K562 (cell line): Measurements from ENCODE around the gene CRK. TPM values are rescaled to one million over a fixed set of nuclear protein-coding genes. Genes with fewer than 3 reads are reported as not detected.
A peak's percentile ranks its signal among the peaks of the same experiment; 100 is the strongest.

Experiments used
- ATAC-seq: fragments of 200-7000 bp; cut with Tn5 transposase; 3 replicates; pipeline ENCODE4 v1.9.1; 2020; ENCODE audit warnings: moderate library complexity
- BruUV-seq: library from RNA; stranded (reverse); fragments of 400-500 nt; replicated peaks from 2 replicates; lab custom pipeline; 2021; lab: Mats Ljungman, UMichigan
- CTCF ChIA-PET: fragments of 300-600 bp; formaldehyde crosslinking; extraction: SDS; loops from one replicate; lab custom pipeline; 2021; ENCODE audit warnings: low intra/inter-chr PET ratio; lab: Yijun Ruan, JAX
- POLR2A ChIA-PET: fragments of 300-600, 350-650 bp; sonication (Branson Sonifier 250); formaldehyde crosslinking; extraction: SDS; loops from one replicate; lab custom pipeline; 2021; ENCODE audit warnings: antibody characterized with exemption, inconsistent platforms; lab: Yijun Ruan, JAX
- DNase-seq, 4 experiments: peaks; one replicate each; pipeline versions ENCODE4 v3.0.0 to v3.0.0-alpha.2; 2011 to 2018; ENCODE audit warnings: low spot score in 3 of 4, mixed read lengths in 3 of 4; ENCODE audit errors: extremely low read depth in 1 of 4
- FAIRE-seq: peaks from 2 replicates; lab custom pipeline; 2011; peaks lifted over from hg19 to GRCh38; lab: Jason Lieb, UNC
- H2AFZ ChIP-seq: 2 replicates; pipeline ENCODE4 v1.6.0; 2011; ENCODE audit warnings: low read depth, low read length, control low read depth, inconsistent platforms
- H3K27ac ChIP-seq: fragments of 200-600 bp; 3 replicates; pipeline ENCODE4 v1.8.0; 2011; ENCODE audit warnings: low read depth, mild to moderate bottlenecking, control low read depth, inconsistent platforms, low read length, moderate library complexity, mixed read lengths; ENCODE audit errors: extremely low read depth
- H3K27me3 ChIP-seq, 2 experiments: fragments of 300-600 bp in 1 of 2; 2 replicates in 1 of 2; 3 replicates in 1 of 2; pipeline versions ENCODE4 v1.6.0 to v1.8.0; 2011; ENCODE audit warnings: inconsistent platforms in 2 of 2, low read length in 2 of 2, mild to moderate bottlenecking in 1 of 2, mixed read lengths in 1 of 2, moderate library complexity in 1 of 2; ENCODE audit not compliant: control insufficient read depth in 2 of 2, insufficient read depth in 2 of 2
- H3K36me3 ChIP-seq: fragments of 300-600 bp; 3 replicates; pipeline ENCODE4 v1.8.0; 2011; ENCODE audit warnings: mild to moderate bottlenecking, low read length, inconsistent platforms; ENCODE audit not compliant: control insufficient read depth, insufficient read depth
- H3K4me1 ChIP-seq, 2 experiments: fragments of 200-600 bp in 1 of 2; replicated peaks in 1 of 2; 2 replicates in 1 of 2; 3 replicates in 1 of 2; pipeline versions ENCODE4 v1.5.1 to v1.8.0; 2011; ENCODE audit warnings: inconsistent platforms in 2 of 2, low read length in 2 of 2, mild to moderate bottlenecking in 1 of 2, mixed read lengths in 1 of 2, moderate library complexity in 1 of 2; ENCODE audit not compliant: control insufficient read depth in 2 of 2, insufficient read depth in 2 of 2
- H3K4me2 ChIP-seq: 2 replicates; pipeline ENCODE4 v1.6.1; 2011; ENCODE audit warnings: low read length, control low read depth, inconsistent platforms, mixed read lengths; ENCODE audit not compliant: insufficient read depth
- H3K4me3 ChIP-seq: fragments of 200-600 bp; sonication (generic), shearing (Covaris generic); 2 replicates; pipeline ENCODE4 v1.5.1; 2016; ENCODE audit warnings: control low read depth, inconsistent platforms
- H3K79me2 ChIP-seq: fragments of 200-600 bp; 3 replicates; pipeline ENCODE4 v1.8.0; 2011; ENCODE audit warnings: low read length, inconsistent platforms; ENCODE audit not compliant: control insufficient read depth, insufficient read depth
- H3K9ac ChIP-seq, 2 experiments: 2 replicates each; pipeline versions ENCODE4 v1.6.0 to v1.6.1; 2011; ENCODE audit warnings: low read depth in 2 of 2, low read length in 2 of 2, control low read depth in 1 of 2, inconsistent platforms in 1 of 2, mild to moderate bottlenecking in 1 of 2, mixed read lengths in 1 of 2; ENCODE audit not compliant: insufficient read depth in 1 of 2
- H3K9me1 ChIP-seq: one replicate; pipeline ENCODE4 v1.6.0; 2011; ENCODE audit warnings: inconsistent platforms, mild to moderate bottlenecking, low read length, moderate library complexity; ENCODE audit not compliant: control insufficient read depth, insufficient read depth
- H3K9me3 ChIP-seq: replicated peaks from 2 replicates; pipeline ENCODE4 v1.5.1; 2011; ENCODE audit warnings: low read depth, low read length, inconsistent platforms; ENCODE audit not compliant: control insufficient read depth, insufficient read depth
- H4K20me1 ChIP-seq: replicated peaks from 2 replicates; pipeline ENCODE4 v1.6.1; 2011; ENCODE audit warnings: low read length, inconsistent platforms, mixed read lengths; ENCODE audit not compliant: control insufficient read depth, insufficient read depth
- CBFB ChIP-seq: sonication (generic); formaldehyde crosslinking; IDR thresholded peaks from 2 replicates; pipeline ENCODE4 v1.4.0; 2020; ENCODE audit warnings: mild to moderate bottlenecking, missing genetic modification reagents
- WGBS: fragments of 100-300 bp; shearing (Covaris generic); methylation state at CpG from one replicate; pipeline ENCODE4 v1.1.6; 2016; ENCODE audit warnings: low coverage, mixed read lengths; ENCODE audit not compliant: insufficient coverage; ENCODE audit errors: missing lambda C conversion rate; 5-methylcytosine and 5-hydroxymethylcytosine counted together
- in situ Hi-C: fragments of 300-500 bp; cut with MboI; formaldehyde crosslinking; loops from 4 replicates; pipeline ENCODE4 v1.15.0; 2018; ENCODE audit warnings: inconsistent platforms, mixed read lengths
- intact Hi-C: fragments of 100-400 bp; cut with micrococcal nuclease; formaldehyde crosslinking; loops from 2 replicates; pipeline ENCODE4 v1.14.2; 2022
- polyA plus RNA-seq, 8 experiments: library from polyadenylated mRNA; depleted of rRNA in 4 of 8; stranded (reverse) in 5 of 8; unstranded in 3 of 8; fragments of >200 nt; fragmentation: Nextera tagmentation in 2 of 8; fragmentation: Illumina TruSeq in 1 of 8; extraction: Ambion mirVana in 2 of 8; extraction: Trizol in 1 of 8; gene quantifications; 2 replicates each; pipeline versions ENCODE4 v1.2.1 to v1.2.3, GENCODE V29; 2011 to 2014; ENCODE audit warnings: inconsistent platforms in 1 of 8, missing spikeins in 1 of 8
- total RNA-seq, 7 experiments: library from RNA; depleted of rRNA in 6 of 7; stranded (reverse); fragments of >200 nt in 6 of 7; fragmentation: Illumina TruSeq in 2 of 7; extraction: Trizol in 2 of 7; gene quantifications; 2 replicates each; pipeline versions ENCODE4 v1.2.1 to v1.2.3, GENCODE V29; 2011 to 2021; ENCODE audit warnings: low replicate concordance in 1 of 7
- TF ChIP-seq, protein P1 (sequence below), 2 experiments: fragments of 450-650 bp in 1 of 2; sonication (generic) in 1 of 2; formaldehyde crosslinking in 1 of 2; IDR thresholded peaks in 1 of 2; conservative IDR thresholded peaks in 1 of 2; 2 replicates each; pipeline versions ENCODE4 v1.6.1 to v1.8.1; 2016 to 2023; ENCODE audit warnings: mild to moderate bottlenecking in 2 of 2, moderate library complexity in 2 of 2, inconsistent platforms in 1 of 2, missing genetic modification reagents in 1 of 2

Gene CRK
- total and polyA plus RNA-seq, 9 of the 15 experiments (the other 6 are each of a cell fraction or from before 2014, with no cell fraction given) = 13.1 to 40.2 (median 26.1) TPM

DNA sequence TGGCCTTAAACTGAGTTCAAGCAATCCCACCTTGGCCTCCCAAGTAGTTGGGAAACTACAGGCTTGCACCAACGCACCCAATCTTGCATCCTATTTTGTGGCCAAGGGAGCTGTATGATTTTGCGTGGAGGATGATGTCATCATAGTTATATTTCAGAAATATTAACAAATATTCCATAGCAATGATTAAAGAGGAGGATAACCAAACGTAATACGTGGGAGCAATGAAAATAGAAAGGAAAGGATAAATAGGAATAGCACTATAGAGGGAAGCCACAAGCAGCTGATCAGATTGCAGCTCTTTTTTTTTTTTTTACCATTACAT, 53.8 kb downstream of the CRK start:
- Histone ChIP-seq H3K4me3 (no peak overlapping the region), H4K20me1 (peaks cover 21% of the 10 kb centered on the region), H3K4me2 (no peak overlapping the region), H3K9ac (no peak overlapping the region), H2AFZ (no peak overlapping the region), H3K27me3 (no peaks in the 10 kb centered on the region), H3K36me3 (peaks cover 12% of the 10 kb centered on the region; the same call in 2 of the 3 replicates), H3K27ac (no peak overlapping the region), H3K9me3 (no peaks in the 10 kb centered on the region), H3K4me1 (peaks cover 5 to 12% of the 10 kb centered on the region in 2 experiments; a peak in 4 of 5 replicates), H3K79me2 (peaks cover 27% of the 10 kb centered on the region), H3K9me1 (no peaks in the 10 kb centered on the region)
- DNase-seq = no peak
- no TSS peak for BruUV-seq
- ChIA-PET CTCF (no interaction called here), POLR2A (no interaction called here)
- in situ Hi-C loops (no loop called here), intact Hi-C loops (no loop called here)
- no peak for FAIRE-seq
- ATAC-seq = no peak
- TF ChIP-seq, protein P1, sequence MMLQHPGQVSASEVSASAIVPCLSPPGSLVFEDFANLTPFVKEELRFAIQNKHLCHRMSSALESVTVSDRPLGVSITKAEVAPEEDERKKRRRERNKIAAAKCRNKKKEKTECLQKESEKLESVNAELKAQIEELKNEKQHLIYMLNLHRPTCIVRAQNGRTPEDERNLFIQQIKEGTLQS (IDR thresholded peaks at IDR 0.05) = peak; percentile 75
- TF ChIP-seq, protein P1 (CRISPR knock-in tag; conservative IDR thresholded peaks at IDR 0.05) = no peak
- no peak for TF ChIP-seq CBFB (CRISPR knock-in tag)
- WGBS = 83% methylated on average over 3 of the region's 4 CpGs
